Neural cell (in vitro differentiated cells): ENCODE results near the gene SIK3.

ENCODE experiments used
- EP300 ChIP-seq: fragments of 450-650 bp; conservative IDR thresholded peaks from 2 replicates; pipeline ENCODE4 v1.6.1; 2014; ENCODE audit warnings: antibody characterized with exemption, mild to moderate bottlenecking, moderate library complexity; ENCODE audit not compliant: poor library complexity, severe bottlenecking
- EZH2 ChIP-seq: fragments of 200-600, 300-800 bp; shearing (Covaris generic), sonication (generic); IDR thresholded peaks from 2 replicates; pipeline ENCODE4 v1.6.1; 2014; ENCODE audit warnings: antibody characterized with exemption, low read length, borderline replicate concordance, mild to moderate bottlenecking; ENCODE audit not compliant: insufficient read depth, poor library complexity, severe bottlenecking
- MXI1 ChIP-seq: fragments of 450-650 bp; conservative IDR thresholded peaks from 2 replicates; pipeline ENCODE4 v1.6.1; 2014; ENCODE audit warnings: antibody characterized with exemption, mild to moderate bottlenecking; ENCODE audit not compliant: poor library complexity, severe bottlenecking
- POLR2AphosphoS5 ChIP-seq: IDR thresholded peaks from 2 replicates; pipeline ENCODE4 v1.6.1; 2012
- REST ChIP-seq: IDR thresholded peaks from 2 replicates; pipeline ENCODE4 v1.6.1; 2012; ENCODE audit warnings: borderline replicate concordance
- TAF1 ChIP-seq: IDR thresholded peaks from 2 replicates; pipeline ENCODE4 v1.6.1; 2012; ENCODE audit warnings: low read depth
- TF ChIP-seq, protein P1 (sequence below): fragments of 450-650 bp; IDR thresholded peaks from 2 replicates; pipeline ENCODE4 v1.5.1; 2014; ENCODE audit warnings: antibody characterized with exemption, mild to moderate bottlenecking, moderate library complexity; ENCODE audit not compliant: poor library complexity, severe bottlenecking

GRCh38 chr11:116928845-116929244 is 169.4 kb downstream of the SIK3 start:
- TF ChIP-seq, protein P1, sequence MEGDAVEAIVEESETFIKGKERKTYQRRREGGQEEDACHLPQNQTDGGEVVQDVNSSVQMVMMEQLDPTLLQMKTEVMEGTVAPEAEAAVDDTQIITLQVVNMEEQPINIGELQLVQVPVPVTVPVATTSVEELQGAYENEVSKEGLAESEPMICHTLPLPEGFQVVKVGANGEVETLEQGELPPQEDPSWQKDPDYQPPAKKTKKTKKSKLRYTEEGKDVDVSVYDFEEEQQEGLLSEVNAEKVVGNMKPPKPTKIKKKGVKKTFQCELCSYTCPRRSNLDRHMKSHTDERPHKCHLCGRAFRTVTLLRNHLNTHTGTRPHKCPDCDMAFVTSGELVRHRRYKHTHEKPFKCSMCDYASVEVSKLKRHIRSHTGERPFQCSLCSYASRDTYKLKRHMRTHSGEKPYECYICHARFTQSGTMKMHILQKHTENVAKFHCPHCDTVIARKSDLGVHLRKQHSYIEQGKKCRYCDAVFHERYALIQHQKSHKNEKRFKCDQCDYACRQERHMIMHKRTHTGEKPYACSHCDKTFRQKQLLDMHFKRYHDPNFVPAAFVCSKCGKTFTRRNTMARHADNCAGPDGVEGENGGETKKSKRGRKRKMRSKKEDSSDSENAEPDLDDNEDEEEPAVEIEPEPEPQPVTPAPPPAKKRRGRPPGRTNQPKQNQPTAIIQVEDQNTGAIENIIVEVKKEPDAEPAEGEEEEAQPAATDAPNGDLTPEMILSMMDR: no peak
- no peak for TF ChIP-seq EZH2
- TF ChIP-seq POLR2AphosphoS5: no peak
- TF ChIP-seq EP300: no peak
- TF ChIP-seq MXI1: no peak
- TF ChIP-seq REST: no peak
- no peak for TF ChIP-seq TAF1
